NCI-H510A (cell line): ENCODE data around the gene CPZ.

Experiments used
- DNase-seq: peaks from one replicate; lab custom pipeline; 2025; lab: John Stamatoyannopoulos, UW

Gene CPZ

DNA sequence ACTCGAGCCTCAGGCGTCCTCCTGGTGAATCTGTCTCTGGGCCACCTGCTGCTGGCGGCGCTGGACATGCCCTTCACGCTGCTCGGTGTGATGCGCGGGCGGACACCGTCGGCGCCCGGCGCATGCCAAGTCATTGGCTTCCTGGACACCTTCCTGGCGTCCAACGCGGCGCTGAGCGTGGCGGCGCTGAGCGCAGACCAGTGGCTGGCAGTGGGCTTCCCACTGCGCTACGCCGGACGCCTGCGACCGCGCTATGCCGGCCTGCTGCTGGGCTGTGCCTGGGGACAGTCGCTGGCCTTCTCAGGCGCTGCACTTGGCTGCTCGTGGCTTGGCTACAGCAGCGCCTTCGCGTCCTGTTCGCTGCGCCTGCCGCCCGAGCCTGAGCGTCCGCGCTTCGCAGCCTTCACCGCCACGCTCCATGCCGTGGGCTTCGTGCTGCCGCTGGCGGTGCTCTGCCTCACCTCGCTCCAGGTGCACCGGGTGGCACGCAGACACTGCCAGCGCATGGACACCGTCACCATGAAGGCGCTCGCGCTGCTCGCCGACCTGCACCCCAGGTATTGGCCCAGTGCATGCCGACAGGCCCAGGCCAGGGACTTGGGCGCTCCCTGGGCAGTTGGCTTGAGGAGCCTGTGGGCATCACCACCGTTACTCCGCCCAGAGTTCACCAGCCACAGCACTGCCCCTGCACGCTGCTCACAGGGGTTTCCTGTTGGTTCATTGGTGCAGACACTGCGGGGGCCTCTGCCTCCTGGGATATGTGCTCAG lies 11.3 kb upstream of the CPZ start:
- DNase-seq: no peak

DNA sequence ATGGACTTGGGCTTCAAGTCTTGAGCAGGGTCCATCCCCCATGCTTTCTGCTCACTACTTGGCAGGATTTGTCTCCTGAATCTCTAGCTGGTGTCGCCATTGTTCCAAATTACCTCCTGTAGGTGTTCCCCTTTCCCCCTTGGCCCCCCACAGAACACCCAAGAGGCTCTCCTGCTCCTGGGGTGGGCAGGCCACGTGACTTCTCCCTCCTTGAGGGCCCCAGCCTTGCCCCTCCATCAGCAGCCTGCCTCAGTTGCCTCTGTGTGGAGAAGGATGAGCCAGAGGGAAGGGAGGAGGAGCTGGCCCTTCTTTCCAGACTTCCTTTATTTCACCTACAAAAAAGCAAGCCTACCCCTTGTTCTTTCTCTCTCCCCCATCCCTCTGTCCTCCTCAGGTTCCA lies 10.5 kb upstream of the CPZ start:
- DNase-seq: no peak

DNA sequence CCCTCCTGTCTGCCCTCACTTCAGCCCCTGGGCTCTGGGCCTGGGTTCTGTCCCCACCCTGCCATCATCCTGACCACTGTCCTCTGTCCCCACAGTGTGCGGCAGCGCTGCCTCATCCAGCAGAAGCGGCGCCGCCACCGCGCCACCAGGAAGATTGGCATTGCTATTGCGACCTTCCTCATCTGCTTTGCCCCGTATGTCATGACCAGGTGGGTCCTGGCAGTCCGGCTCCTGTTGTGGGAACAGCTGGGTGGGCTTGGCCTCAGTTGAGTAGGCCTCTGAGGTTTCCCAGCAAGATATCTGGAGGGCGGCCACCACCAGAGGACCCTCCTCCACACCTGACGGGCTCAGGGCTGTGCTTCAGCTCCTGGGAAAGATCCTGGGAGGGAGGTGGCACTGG lies 10.1 kb upstream of the CPZ start:
- DNase-seq: no peak

DNA sequence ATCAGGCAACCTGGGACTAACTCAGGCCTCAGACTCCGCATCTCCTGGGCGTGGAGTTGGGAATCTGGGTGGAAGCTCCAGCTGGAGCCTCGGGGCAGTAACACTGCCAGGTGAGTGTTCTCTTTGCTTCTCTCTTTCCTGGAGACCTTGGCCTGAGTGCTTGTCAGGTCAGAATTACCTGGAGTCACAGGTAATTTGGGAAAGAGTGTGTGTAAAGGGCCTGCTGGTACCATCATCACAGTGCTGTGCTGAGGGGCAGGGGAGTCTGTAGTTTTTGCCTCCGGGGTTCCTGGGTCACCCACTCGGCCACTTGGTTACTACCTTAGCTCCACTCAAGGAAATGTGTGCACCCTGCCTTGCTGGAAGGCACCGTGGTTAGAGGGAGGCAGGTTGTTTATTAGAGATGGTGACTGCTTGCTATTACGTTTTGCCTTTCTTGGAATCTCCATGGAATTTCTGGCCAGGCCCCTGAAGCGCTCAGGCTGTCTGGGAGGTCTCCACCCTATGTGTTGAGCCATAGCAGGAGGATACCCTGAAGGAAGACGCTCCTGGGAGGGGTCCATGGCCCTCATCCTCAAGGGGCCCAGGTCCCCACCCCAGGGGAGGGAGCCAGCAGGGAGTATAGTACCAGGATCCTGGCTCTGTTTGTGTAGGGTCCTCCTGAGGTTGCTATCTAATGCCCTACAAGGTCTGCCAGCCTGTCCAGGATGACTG lies 9.5 kb upstream of the CPZ start:
- DNase-seq: no peak

DNA sequence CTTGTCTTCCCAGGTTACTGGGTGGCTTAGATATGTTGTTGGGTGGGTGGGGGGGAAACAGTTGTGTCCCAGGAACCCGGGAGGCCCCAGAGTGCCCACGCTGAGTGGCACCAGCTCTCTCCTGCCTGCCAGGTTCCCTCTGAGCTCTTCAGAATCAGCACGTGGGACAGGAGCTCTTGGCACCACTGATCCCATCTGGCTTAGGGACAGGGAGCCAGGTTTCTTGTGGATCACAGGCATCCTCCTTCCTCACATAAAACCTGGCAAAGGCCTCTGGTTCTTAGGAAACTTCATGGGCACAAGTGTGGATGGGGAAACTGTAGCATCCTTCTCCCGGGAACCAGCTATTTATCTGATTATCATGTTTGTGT lies 8.9 kb upstream of the CPZ start:
- no peak for DNase-seq

DNA sequence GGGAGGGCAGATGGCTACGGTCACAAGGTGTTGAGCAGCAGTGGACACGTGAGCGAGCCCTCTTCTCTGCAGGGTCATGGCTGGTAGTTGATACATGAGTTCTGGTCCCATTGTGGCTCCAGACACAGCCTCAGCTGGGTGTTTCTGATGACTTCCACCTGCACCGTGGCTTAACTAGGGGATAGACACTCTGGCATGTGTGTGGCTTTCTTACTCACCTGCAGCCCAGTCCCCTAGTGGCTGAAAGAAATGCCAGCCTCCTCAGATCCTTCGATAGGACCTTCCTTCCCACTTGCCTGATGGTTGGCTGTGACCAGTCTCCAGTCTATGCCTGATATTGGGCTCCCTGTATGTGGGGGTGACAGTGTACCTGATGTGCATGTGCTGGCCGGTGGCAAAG lies 7.4 kb upstream of the CPZ start:
- no peak for DNase-seq

DNA sequence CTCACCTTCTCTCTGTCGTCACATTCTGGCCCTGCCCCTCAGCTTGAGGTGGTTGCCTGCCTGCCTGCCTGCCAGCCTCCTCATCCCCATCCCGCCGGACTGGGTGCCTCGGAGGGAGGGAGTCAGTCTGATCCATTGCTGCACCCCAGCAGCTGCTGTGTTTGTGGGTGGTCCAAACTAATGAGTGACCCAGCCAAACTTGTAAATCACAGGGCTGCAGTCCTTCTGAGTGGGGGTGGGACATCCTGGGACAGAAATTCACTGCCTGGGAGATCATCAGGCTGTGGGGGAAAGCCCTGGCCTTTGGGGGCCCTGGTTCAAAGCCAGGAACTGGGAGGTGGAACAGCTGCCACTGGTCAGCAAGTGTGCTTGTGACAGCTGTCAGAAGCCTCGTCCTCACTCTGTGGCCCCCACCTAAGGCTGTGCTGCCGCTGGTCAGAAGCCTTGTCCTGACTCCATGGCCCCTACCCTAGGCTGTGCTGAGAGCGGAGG lies 6.8 kb upstream of the CPZ start:
- no peak for DNase-seq

DNA sequence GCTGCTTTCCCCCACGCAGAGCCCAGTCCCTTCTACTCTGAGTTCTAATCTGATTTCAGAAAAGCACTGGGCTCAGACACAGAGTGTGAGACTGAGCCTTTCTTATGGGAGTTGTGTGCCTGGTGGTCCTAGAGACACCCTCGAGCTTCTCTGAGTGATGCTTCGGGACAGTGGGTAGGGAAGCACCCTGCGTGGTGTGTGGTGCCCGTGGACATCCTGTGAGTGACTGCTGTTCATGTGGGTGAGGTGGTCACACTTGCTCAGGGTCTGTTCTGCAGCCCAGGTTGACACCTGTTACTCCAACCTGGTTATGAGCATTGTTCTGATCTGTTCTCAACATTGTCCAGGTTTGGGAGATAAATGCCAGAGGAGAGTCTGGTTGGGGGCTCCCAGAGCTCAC lies 6.3 kb upstream of the CPZ start:
- DNase-seq: no peak

DNA sequence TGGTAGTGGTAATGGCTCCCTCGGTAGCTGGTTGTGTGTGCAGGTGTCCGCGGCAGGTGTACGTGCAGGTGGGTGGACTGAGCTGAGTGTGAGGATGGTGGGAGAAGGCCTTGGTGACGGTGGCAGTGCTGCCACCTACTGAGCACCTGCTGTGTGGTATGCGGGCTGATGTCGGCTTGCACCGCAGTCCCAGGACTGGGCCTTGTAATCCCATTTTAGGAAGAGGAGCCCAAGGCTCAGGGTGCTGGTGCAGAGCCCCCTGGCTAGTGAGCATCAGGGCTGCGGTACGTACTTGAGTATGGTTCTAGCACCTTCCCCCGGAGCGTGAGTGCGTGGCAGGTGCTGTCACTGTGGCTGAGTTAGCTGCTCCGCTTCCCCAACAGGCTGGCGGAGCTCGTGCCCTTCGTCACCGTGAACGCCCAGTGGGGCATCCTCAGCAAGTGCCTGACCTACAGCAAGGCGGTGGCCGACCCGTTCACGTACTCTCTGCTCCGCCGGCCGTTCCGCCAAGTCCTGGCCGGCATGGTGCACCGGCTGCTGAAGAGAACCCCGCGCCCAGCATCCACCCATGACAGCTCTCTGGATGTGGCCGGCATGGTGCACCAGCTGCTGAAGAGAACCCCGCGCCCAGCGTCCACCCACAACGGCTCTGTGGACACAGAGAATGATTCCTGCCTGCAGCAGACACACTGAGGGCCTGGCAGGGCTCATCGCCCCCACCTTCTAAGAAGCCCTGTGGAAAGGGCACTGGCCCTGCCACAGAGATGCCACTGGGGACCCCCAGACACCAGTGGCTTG lies 5.7 kb upstream of the CPZ start:
- no peak for DNase-seq

DNA sequence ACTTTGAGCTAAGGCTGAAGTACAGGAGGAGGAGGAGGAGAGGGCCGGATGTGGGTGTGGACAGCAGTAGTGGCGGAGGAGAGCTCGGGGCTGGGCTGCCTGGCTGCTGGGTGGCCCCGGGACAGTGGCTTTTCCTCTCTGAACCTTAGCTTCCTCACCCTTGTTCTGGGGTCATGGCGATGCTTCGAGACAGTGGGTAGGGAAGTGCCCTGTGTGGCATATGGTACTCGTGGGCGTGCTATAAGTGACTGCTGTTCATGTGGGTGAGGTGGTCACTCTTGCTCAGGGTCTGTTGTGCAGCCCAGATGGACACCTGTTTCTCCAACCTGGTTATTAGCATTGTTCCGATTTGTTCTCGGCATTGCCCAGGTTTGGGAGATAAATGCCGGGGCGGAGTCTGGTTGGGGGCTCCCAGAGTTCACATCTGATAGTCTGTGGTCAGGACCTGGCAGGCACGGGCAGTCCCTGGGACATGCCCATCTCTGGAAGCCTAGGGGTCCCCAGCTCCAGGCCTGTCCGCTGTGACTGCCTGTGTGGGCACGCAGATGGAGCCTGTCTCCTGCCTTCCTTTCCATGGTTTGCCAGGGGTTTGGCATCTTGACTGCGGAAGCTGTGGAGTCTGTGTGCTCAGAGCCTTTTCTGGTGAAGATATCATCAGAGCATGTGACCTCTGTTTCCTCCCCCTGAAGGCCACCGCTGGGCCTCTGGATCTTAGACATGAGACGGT lies 4.9 kb upstream of the CPZ start:
- no peak for DNase-seq

DNA sequence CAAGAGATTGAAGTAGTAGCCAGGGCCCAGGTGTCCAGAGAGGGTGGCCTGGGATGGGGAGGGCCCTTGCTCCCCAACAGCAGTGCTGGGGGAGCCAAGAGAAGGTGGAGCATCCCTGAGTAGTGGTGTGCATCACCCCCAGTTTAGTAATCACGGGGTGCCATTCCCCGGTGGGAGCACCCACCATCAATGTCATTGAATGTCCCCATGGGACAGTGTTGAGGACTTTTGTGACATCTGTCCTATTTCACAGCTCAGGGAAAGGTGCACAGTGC lies 4.4 kb upstream of the CPZ start:
- DNase-seq: no peak

DNA sequence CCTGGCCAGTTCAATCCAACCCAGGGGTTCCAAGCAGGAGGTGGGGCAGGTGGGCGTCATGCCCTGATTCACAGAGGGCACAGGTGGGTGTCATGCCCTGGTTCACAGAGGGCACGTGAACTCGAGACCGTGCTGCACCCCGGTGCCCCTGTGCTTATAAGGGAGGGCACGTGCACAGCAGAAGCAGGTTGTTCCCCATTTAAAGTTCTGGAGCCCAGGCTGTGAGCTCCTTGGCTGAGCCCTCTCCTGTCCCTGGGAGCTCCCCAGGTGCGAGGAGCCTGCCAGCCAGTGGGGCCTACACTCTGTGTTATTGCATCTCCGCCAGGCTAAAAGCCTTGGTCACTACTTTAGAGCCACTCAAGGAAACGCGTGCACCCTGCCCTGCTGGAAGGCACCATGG lies 3.2 kb upstream of the CPZ start:
- DNase-seq: no peak

DNA sequence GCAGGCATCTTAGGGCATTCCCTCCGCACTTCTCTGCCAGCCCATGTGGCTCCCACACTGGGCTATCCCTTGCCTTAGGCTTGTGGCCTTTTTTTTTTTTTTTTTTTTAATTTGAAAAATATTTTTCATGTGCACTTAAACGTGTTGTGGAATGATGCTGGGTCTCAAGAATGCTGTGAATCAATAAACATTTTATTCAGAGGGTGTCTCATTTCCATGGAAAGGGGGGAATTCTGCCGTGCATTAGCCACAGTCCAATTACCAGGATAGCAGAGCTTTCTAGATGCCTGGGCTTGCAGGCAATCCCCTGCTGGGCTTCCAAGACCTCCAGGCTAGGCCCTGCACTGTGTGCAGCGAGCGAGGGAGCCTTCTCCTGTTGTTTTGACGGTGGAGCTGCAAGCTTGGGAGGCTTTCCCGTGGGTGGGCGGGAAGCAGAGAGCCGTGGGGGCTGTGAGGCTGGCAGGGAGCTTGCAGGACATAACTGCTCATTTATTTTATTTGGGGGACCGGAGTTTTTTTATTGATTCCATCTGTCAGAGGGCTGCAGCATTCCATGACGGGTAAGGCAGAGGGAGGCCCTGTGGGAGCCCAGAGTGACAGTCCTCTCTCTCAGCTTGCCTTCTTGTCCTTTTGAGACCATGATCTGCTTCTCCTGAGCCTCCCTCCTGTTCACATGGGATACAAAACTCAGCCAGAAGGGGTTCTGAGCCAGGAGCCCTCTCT lies 2.6 kb upstream of the CPZ start:
- no peak for DNase-seq

DNA sequence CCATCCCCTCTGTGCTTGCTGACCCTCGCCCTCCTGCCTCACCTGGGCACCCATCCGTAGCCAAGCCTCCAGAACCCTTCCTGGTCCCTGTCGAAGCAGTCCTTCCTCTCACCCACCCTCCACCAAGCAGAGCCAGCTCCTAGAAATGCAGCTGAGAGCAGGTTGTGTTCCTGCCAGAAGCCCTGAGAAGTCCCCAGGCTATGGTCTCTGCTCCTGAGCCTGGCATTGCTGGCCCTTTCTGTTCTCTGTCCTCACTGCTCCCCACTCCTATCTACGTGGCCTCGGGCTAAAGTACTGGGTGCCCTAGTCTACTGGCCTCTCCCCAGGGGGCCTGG lies 2.1 kb upstream of the CPZ start:
- no peak for DNase-seq

DNA sequence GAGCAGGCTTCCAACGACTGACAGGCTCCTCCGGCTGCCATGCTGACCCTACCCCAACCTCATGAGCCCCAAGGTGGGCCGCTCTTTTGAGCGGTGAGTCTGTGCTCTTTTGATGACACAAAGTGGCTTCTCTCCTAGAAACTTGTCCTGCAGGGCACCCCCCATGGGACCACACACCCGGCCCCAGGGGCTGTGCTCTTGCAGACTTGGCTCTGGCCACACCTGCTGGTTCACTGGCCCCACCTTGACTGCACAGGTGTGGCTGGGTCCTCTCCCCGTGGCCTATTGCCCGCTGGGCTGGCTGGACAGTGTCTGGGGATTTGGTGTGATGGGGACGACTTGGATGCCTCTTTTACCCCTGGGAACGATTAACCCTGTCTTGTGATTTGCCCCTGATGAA lies 1.5 kb upstream of the CPZ start:
- no peak for DNase-seq

DNA sequence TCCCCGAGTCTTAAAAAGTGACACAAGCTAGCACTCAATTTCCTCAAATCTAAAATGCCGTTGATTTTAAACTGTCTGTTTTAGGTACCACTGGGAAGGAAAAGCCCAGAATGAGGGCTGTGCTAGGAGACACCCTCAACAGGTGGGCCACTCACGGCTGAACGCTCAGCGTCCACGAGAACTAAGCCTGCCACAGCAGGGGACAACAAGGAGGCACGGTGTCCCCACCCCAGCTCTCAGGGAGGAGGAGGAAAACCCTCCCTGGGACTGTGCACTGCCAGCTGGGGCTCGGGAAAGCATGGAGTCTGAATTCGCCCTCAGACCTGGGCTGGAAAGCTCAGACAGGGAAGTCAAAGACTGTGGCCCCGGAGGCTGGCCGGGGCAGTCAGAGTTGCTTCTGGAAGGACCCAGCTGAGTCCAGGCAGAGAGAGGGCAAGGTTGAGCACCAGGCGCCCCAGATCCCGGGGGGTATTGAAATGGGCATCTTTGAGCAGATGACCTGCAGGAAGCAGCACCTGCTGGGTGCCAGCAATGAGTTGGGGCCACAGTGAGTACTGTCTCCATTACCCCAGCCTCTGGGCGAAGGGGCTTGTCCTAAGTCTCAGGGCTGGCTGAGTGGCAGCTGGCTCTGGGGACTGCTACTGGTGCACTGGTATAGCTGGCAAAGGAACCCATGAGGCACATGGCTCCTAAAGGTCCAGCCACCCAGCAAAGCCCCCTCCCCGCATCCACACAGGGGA lies 769 bp upstream of the CPZ start:
- DNase-seq: no peak

DNA sequence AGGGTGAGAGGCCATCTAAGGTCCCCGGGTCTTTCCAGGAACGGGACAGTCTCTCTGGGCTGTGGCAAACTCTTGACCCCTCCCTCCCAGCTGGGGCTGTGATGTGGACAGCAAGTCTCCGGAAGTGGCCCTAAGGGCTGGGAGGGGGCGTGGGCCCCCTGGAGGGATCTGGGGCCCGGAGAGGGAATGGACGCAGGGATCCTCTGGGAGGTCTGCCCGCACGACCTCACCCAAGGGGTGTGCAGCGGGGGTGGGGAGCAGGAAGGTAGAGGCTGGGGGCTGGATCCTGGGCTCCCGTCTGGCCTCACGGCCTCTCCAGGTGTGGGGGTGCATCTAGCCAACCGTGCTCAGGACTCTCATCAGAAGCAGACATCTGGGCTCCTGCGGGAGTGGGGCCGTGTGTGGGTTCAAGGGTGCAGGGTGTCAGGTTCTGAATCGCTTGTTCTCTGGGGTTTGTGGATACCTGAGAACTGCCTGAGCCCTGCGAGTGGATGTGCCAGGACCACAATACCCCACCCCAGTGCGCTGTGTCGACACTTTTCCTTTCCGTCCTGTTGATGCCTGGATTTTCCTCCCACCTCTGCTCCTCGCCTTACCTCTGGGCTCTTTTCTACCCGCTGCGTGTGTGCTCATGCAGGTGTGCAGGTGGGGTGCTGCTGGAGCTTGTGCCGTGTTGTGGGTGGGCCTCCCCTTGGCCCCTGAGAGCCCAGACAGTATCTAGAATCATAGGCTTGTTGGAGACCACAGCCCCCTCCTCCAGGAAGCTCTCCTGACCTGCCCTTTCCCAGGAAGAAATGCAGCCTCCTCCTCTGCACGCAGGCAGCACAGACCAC lies 915 bp downstream of the CPZ start:
- no peak for DNase-seq

DNA sequence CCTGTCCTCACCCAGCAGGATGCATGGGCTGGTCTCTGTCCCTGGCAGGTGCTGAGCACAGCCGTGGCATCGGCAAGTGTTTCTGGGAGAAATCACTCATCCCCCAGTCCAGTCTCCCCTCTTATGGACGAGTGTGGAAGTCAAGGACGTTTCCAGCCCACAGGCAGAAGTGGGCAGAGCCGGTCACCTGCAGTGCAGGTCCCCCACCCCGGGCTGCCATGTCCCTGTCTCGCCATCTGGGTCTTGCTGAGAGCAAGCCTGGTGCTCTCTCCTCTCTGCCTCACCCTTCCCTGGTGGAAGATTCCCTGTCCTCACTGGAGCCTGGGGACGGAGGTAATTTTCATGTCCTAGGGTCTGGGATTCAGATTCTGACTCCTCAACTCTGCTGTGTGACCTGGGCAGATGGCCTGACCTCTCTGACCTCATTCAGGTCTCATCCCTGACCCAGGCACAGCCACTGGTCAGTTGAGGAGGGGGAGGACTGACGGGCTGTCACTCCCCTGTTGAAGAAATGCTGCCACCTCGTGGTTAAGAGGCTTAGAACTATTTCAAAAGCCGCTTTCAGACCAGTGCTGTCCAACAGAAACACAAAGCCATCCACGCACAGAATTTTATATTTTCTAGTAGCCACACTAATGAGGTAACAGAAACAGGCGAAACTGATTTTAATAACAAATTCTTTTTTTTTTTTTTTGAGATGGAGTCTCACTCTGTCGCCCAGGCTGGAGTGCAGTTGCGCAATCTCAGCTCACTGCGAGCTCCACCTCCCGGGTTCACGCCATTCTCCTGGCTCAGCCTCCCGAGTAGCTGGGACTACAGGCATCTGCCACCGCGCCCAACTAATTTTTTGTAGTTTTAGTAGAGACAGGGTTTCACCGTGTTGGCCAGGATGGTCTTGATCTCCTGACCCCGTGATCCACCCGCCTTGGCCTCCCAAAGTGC lies 1.8 kb downstream of the CPZ start:
- no peak for DNase-seq
